SU-DHL-6 (cell line): Measurements from ENCODE around the gene RBPMS2.

Source experiments
- H2AFZ ChIP-seq: fragments of 200-600 bp; sonication (generic); 2 replicates; pipeline ENCODE4 v1.6.1; 2014; ENCODE audit warnings: low read depth, mild to moderate bottlenecking, moderate library complexity, mixed read lengths, antibody characterized with exemption, low read length; ENCODE audit not compliant: severe bottlenecking
- H3F3A ChIP-seq: fragments of 200-600 bp; shearing (Covaris generic); 2 replicates; pipeline ENCODE4 v1.6.0; 2016; ENCODE audit warnings: antibody characterized with exemption, mild to moderate bottlenecking; ENCODE audit not compliant: insufficient read depth
- H3K27ac ChIP-seq: fragments of 200-600 bp; sonication (generic); 2 replicates; pipeline ENCODE4 v1.5.1; 2016; ENCODE audit warnings: low read depth, mild to moderate bottlenecking, low read length, moderate library complexity, mixed read lengths
- H3K27me3 ChIP-seq: fragments of 200-600 bp; sonication (generic), shearing (Covaris generic); 2 replicates; pipeline ENCODE4 v1.6.0; 2014; ENCODE audit warnings: mild to moderate bottlenecking, low read length
- H3K36me3 ChIP-seq: fragments of 200-600 bp; sonication (generic); 2 replicates; pipeline ENCODE4 v1.6.1; 2014; ENCODE audit warnings: mild to moderate bottlenecking, low read length, mixed read lengths
- H3K4me2 ChIP-seq: fragments of 300-600, 200-600 bp; shearing (Covaris generic), sonication (generic); 2 replicates; pipeline ENCODE4 v1.6.0; 2014; ENCODE audit warnings: low read length, low read depth, mild to moderate bottlenecking; ENCODE audit not compliant: poor library complexity, severe bottlenecking
- H3K4me3 ChIP-seq: fragments of 200-600 bp; sonication (generic); 2 replicates; pipeline ENCODE4 v1.5.1; 2014; ENCODE audit warnings: antibody characterized with exemption, low read length, mild to moderate bottlenecking, mixed read lengths; ENCODE audit not compliant: insufficient read depth, poor library complexity, severe bottlenecking
- H3K79me2 ChIP-seq: fragments of 200-600 bp; sonication (generic); 2 replicates; pipeline ENCODE4 v1.6.1; 2014; ENCODE audit warnings: mild to moderate bottlenecking, low read length, moderate library complexity; ENCODE audit not compliant: insufficient read depth
- H3K9ac ChIP-seq: fragments of 200-600 bp; sonication (generic); 2 replicates; pipeline ENCODE4 v1.7.0; 2014; ENCODE audit warnings: mild to moderate bottlenecking, low read length
- H3K9me2 ChIP-seq: fragments of 200-600 bp; sonication (generic); replicated peaks from 2 replicates; pipeline ENCODE4 v1.6.1; 2014; ENCODE audit warnings: low read length; ENCODE audit not compliant: insufficient read depth
- H3K9me3 ChIP-seq: fragments of 200-600 bp; sonication (generic); 2 replicates; pipeline ENCODE4 v1.6.1; 2014; ENCODE audit warnings: low read length, mixed read lengths; ENCODE audit not compliant: insufficient read depth
- H4K20me1 ChIP-seq: fragments of 200-600 bp; sonication (generic); 2 replicates; pipeline ENCODE4 v1.6.1; 2014; ENCODE audit warnings: low read depth, mild to moderate bottlenecking, antibody characterized with exemption, low read length, moderate library complexity, mixed read lengths
- EZH2phosphoT487 ChIP-seq: fragments of 200-600 bp; sonication (generic), shearing (Covaris generic); conservative IDR thresholded peaks from 2 replicates; pipeline ENCODE4 v1.6.1; 2018; ENCODE audit warnings: mild to moderate bottlenecking, antibody characterized with exemption, low read length, moderate library complexity, mixed read lengths
- TF ChIP-seq, protein P1 (sequence below): fragments of 200-600 bp; sonication (generic); IDR thresholded peaks from one replicate; pipeline ENCODE4 v1.5.1; 2017; ENCODE audit warnings: antibody characterized with exemption, mild to moderate bottlenecking, low read length, moderate library complexity; ENCODE audit not compliant: insufficient read depth, poor library complexity, severe bottlenecking

Gene RBPMS2

DNA sequence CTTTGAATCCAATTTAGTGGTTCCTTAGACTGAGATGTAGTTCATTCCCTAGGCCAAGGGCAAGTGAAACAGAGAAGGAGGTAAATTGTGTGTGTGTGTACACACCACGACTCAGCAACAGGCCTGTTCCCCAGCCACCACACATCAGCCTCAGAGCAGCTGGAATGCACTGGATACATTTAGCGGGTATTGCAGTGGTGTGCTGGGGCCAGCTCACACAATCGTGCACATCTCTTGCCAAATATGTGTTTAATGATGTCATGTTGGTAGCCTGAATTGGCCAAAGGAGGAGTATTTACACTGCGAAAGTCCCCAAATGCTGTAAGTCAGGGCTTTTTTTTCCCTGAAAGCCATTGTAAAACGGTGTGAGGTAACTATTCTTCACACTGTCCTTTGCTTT lies 82.3 kb downstream of the RBPMS2 start:
- peaks cover 4% of the 10 kb centered on the region; the same call in 1 of the 2 replicates for H3F3A ChIP-seq
- H3K27me3 ChIP-seq = no peaks in the 10 kb centered on the region
- H3K79me2 ChIP-seq = peaks cover 22% of the 10 kb centered on the region

DNA sequence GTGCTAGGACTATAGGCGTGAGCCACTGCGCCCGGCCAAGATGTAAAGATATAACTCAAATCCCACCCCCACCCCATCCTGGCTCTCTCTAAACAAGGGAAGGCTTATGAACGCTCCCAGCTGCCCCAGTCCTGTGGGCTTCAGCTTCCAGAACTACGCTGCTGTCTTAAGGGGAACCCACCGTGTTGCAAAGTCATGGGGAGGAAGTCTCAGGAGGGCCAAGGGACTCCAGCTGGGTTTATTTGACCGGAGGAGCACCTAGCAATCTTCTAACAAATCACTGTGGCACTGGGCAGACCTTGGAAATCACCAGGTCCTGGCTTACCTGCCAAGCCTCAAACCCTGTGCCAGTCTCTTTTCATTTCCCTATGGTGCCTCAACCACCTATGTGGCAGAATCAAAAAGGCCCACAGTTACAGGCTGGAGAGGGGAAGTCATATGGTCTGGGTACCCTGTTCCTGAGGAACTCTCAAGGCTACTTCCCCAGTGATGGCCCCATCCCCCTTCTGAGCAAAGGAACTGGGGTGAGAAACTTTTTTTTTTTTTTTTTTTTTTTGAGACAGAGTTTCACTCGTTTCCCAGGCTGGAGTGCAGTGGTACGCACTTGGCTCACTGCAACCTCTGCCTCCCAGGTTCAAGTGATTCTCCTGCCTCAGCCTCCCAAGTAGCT lies 83.4 kb downstream of the RBPMS2 start:
- no peaks in the 10 kb centered on the region for H3K36me3 ChIP-seq
- no peak overlapping the region for H3K4me3 ChIP-seq
- no peaks in the 10 kb centered on the region for H4K20me1 ChIP-seq
- 0 out of 2 replicates have a peak, but pooled peaks cover 4% of the 10 kb centered on the region for H3F3A ChIP-seq
- no peaks in the 10 kb centered on the region for H3K27me3 ChIP-seq
- H3K9me3 ChIP-seq = no peaks in the 10 kb centered on the region
- no peak overlapping the region for H2AFZ ChIP-seq
- no peak for TF ChIP-seq EZH2phosphoT487
- TF ChIP-seq, protein P1, sequence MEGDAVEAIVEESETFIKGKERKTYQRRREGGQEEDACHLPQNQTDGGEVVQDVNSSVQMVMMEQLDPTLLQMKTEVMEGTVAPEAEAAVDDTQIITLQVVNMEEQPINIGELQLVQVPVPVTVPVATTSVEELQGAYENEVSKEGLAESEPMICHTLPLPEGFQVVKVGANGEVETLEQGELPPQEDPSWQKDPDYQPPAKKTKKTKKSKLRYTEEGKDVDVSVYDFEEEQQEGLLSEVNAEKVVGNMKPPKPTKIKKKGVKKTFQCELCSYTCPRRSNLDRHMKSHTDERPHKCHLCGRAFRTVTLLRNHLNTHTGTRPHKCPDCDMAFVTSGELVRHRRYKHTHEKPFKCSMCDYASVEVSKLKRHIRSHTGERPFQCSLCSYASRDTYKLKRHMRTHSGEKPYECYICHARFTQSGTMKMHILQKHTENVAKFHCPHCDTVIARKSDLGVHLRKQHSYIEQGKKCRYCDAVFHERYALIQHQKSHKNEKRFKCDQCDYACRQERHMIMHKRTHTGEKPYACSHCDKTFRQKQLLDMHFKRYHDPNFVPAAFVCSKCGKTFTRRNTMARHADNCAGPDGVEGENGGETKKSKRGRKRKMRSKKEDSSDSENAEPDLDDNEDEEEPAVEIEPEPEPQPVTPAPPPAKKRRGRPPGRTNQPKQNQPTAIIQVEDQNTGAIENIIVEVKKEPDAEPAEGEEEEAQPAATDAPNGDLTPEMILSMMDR = no peak
- no peak overlapping the region for H3K4me2 ChIP-seq
- no peak overlapping the region for H3K9ac ChIP-seq
- peaks cover 11% of the 10 kb centered on the region for H3K79me2 ChIP-seq
- no peak overlapping the region for H3K27ac ChIP-seq
- H3K9me2 ChIP-seq = no peaks in the 10 kb centered on the region

More for the DNA sequence above, 82.3 kb downstream of the RBPMS2 start:
- no peak overlapping the region for H3K27ac ChIP-seq
- H4K20me1 ChIP-seq = 0 out of 2 replicates have a peak, but pooled peaks cover 5% of the 10 kb centered on the region
- H3K4me3 ChIP-seq = no peak overlapping the region
- no peak overlapping the region for H3K9ac ChIP-seq
- H3K36me3 ChIP-seq = no peaks in the 10 kb centered on the region
- no peaks in the 10 kb centered on the region for H3K9me2 ChIP-seq
- no peak overlapping the region for H3K4me2 ChIP-seq
- TF ChIP-seq, protein P1 = no peak
- no peak for TF ChIP-seq EZH2phosphoT487
- no peaks in the 10 kb centered on the region for H3K9me3 ChIP-seq
- H2AFZ ChIP-seq = no peak overlapping the region

DNA sequence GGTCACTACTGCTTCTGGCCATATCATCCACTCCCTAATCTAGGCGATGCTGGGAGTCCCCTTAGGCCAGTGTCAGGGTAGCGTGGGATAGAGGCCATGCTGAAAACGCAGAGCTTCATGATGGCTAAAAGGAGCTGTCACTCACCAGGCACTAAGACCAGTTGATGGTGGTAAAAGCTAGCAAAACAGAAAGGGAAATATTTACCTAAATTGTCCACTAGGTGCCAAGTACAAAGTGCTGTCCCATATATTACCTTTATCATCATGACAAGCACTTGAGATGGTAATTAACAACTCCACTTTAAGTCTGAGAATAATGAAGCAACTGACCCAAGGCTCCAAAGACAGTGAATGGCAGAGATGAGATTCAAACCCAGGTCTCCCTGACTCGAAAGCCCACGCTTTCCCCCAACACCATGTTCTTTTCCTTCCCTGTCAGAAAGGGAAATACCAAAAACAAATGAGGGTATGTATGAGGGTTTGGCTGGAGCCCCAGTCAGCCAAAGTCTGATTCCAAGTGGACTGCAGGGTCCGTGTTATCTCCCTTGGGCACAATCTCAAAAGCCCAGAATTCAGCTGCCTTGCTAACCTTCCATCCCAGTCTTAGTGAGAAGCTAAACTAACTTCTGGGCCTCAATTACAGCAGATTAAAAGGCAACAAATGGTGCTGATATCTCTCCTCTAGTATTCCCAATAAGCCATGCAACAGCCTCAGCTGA lies 84.7 kb downstream of the RBPMS2 start:
- Histone ChIP-seq H4K20me1 (no peaks in the 10 kb centered on the region), H3K9ac (no peak overlapping the region), H3K9me2 (no peaks in the 10 kb centered on the region), H3K36me3 (no peaks in the 10 kb centered on the region), H3F3A (no peaks in the 10 kb centered on the region), H3K4me2 (no peak overlapping the region), H3K4me3 (no peak overlapping the region), H3K79me2 (peaks cover 6% of the 10 kb centered on the region), H3K27ac (no peak overlapping the region), H3K27me3 (no peaks in the 10 kb centered on the region), H2AFZ (no peak overlapping the region), H3K9me3 (no peaks in the 10 kb centered on the region)
- TF ChIP-seq, protein P1 = no peak
- no peak for TF ChIP-seq EZH2phosphoT487
